K562 (cell line): ENCODE measurements around the gene IGSF3. TPM values are rescaled to one million over a fixed set of nuclear protein-coding genes. Genes with fewer than 3 reads are reported as not detected.

ENCODE experiments used
- ARID1B ChIP-seq: fragments of 450-650 bp; IDR thresholded peaks from 2 replicates; pipeline ENCODE4 v1.6.1; 2016; ENCODE audit warnings: antibody characterized with exemption, mild to moderate bottlenecking, inconsistent platforms
- CHD4 ChIP-seq: fragments of 200-600 bp; sonication (generic); IDR thresholded peaks from 3 replicates; pipeline ENCODE4 v1.6.1; 2012; ENCODE audit warnings: low read depth, mild to moderate bottlenecking, mixed read lengths, low read length, inconsistent platforms; ENCODE audit not compliant: insufficient read depth, insufficient replicate concordance, poor library complexity, severe bottlenecking
- E2F3 ChIP-seq: fragments of 250-450 bp; sonication (Bioruptor Pico); IDR thresholded peaks from 2 replicates; pipeline ENCODE4 v1.4.0; 2020; ENCODE audit warnings: mild to moderate bottlenecking
- GATAD2A ChIP-seq: fragments of 450-650 bp; IDR thresholded peaks from 2 replicates; pipeline ENCODE4 v1.6.1; 2017
- GTF2B ChIP-seq: IDR thresholded peaks from 2 replicates; pipeline ENCODE4 v1.6.1; 2011; ENCODE audit not compliant: insufficient read length; ENCODE audit errors: extremely low read depth
- HNRNPUL1 ChIP-seq: fragments of 200-400 bp; formaldehyde crosslinking; IDR thresholded peaks from 2 replicates; pipeline ENCODE4 v1.6.1; 2017; ENCODE audit warnings: low read length
- KDM5B ChIP-seq: fragments of 200-600 bp; sonication (generic); IDR thresholded peaks from 2 replicates; pipeline ENCODE4 v1.6.1; 2012; ENCODE audit warnings: low read depth, mild to moderate bottlenecking, moderate library complexity, low read length, control low read depth, inconsistent platforms; ENCODE audit not compliant: insufficient replicate concordance
- NELFE ChIP-seq: IDR thresholded peaks from 2 replicates; pipeline ENCODE4 v1.6.1; 2011; ENCODE audit warnings: mild to moderate bottlenecking; ENCODE audit not compliant: insufficient read depth, insufficient read length
- NFIX ChIP-seq: fragments of 250-450 bp; sonication (Bioruptor Pico); IDR thresholded peaks from 2 replicates; pipeline ENCODE4 v1.4.0; 2020; ENCODE audit warnings: low read depth, mild to moderate bottlenecking, moderate library complexity
- NFXL1 ChIP-seq: fragments of 450-650 bp; formaldehyde crosslinking; IDR thresholded peaks from 2 replicates; pipeline ENCODE4 v1.4.0; 2021; ENCODE audit warnings: mild to moderate bottlenecking
- OTX1 ChIP-seq: fragments of 450-650 bp; formaldehyde crosslinking; IDR thresholded peaks from 2 replicates; pipeline ENCODE4 v1.4.0; 2022; ENCODE audit warnings: mild to moderate bottlenecking
- PRPF4 ChIP-seq: fragments of 200-400 bp; formaldehyde crosslinking; IDR thresholded peaks from one replicate; pipeline ENCODE4 v1.6.1; 2017; ENCODE audit warnings: low read length, low read depth, mild to moderate bottlenecking; ENCODE audit not compliant: insufficient read depth, poor library complexity, severe bottlenecking
- RBFOX2 ChIP-seq: fragments of 200-400 bp; formaldehyde crosslinking; IDR thresholded peaks from 2 replicates; pipeline ENCODE4 v1.6.1; 2017; ENCODE audit warnings: low read depth, mild to moderate bottlenecking, low read length, moderate library complexity
- SLC30A9 ChIP-seq: fragments of 250-450 bp; sonication (Bioruptor Pico); IDR thresholded peaks from 2 replicates; pipeline ENCODE4 v1.8.0; 2022; ENCODE audit warnings: mild to moderate bottlenecking, moderate library complexity
- SMAD1 ChIP-seq: fragments of 150-350 bp; IDR thresholded peaks from 2 replicates; pipeline ENCODE4 v1.6.1; 2014; ENCODE audit warnings: low read length, low read depth; ENCODE audit not compliant: partially characterized antibody
- SRSF1 ChIP-seq: fragments of 200-400 bp; formaldehyde crosslinking; IDR thresholded peaks from 2 replicates; pipeline ENCODE4 v1.6.1; 2017; ENCODE audit warnings: mild to moderate bottlenecking, low read depth, low read length, moderate library complexity
- TCF7L2 ChIP-seq: fragments of 150-350 bp; IDR thresholded peaks from 2 replicates; pipeline ENCODE4 v1.6.1; 2016; ENCODE audit warnings: low read depth, mild to moderate bottlenecking, low read length, moderate library complexity
- THRAP3 ChIP-seq: fragments of 450-650 bp; IDR thresholded peaks from 2 replicates; pipeline ENCODE4 v1.6.1; 2016; ENCODE audit warnings: mild to moderate bottlenecking, inconsistent platforms, borderline replicate concordance
- ZNF76 ChIP-seq: fragments of 250-450 bp; sonication (Bioruptor Pico); IDR thresholded peaks from 2 replicates; pipeline ENCODE4 v1.4.0; 2020; ENCODE audit warnings: mild to moderate bottlenecking, moderate library complexity, borderline replicate concordance
- polyA plus RNA-seq, 8 experiments: library from polyadenylated mRNA; depleted of rRNA in 4 of 8; stranded (reverse) in 5 of 8; unstranded in 3 of 8; fragments of >200 nt; fragmentation: Nextera tagmentation in 2 of 8; fragmentation: Illumina TruSeq in 1 of 8; extraction: Ambion mirVana in 2 of 8; extraction: Trizol in 1 of 8; gene quantifications; 2 replicates each; pipeline versions ENCODE4 v1.2.1 to v1.2.3, GENCODE V29; 2011 to 2014; ENCODE audit warnings: inconsistent platforms in 1 of 8, missing spikeins in 1 of 8
- total RNA-seq, 7 experiments: library from RNA; depleted of rRNA in 6 of 7; stranded (reverse); fragments of >200 nt in 6 of 7; fragmentation: Illumina TruSeq in 2 of 7; extraction: Trizol in 2 of 7; gene quantifications; 2 replicates each; pipeline versions ENCODE4 v1.2.1 to v1.2.3, GENCODE V29; 2011 to 2021; ENCODE audit warnings: low replicate concordance in 1 of 7
- TF ChIP-seq, protein P1 (sequence below), 2 experiments: fragments of 450-650 bp in 1 of 2; sonication (generic) in 1 of 2; formaldehyde crosslinking; conservative IDR thresholded peaks; 2 replicates each; pipeline versions ENCODE4 v1.4.0 to v1.8.1; 2020 to 2022; ENCODE audit warnings: mild to moderate bottlenecking in 1 of 2, missing genetic modification reagents in 1 of 2
- TF ChIP-seq, protein P2 (sequence below), 2 experiments: fragments of 450-650 bp; IDR thresholded peaks; 2 replicates each; pipeline ENCODE4 v1.6.1; 2018; ENCODE audit warnings: mild to moderate bottlenecking in 2 of 2, low read depth in 1 of 2; ENCODE audit not compliant: partially characterized antibody in 2 of 2

Gene IGSF3
- total and polyA plus RNA-seq, 9 of the 15 experiments (the other 6 are each of a cell fraction or from before 2014, with no cell fraction given), result 1.1 to 15.0 (median 8.3) TPM

DNA sequence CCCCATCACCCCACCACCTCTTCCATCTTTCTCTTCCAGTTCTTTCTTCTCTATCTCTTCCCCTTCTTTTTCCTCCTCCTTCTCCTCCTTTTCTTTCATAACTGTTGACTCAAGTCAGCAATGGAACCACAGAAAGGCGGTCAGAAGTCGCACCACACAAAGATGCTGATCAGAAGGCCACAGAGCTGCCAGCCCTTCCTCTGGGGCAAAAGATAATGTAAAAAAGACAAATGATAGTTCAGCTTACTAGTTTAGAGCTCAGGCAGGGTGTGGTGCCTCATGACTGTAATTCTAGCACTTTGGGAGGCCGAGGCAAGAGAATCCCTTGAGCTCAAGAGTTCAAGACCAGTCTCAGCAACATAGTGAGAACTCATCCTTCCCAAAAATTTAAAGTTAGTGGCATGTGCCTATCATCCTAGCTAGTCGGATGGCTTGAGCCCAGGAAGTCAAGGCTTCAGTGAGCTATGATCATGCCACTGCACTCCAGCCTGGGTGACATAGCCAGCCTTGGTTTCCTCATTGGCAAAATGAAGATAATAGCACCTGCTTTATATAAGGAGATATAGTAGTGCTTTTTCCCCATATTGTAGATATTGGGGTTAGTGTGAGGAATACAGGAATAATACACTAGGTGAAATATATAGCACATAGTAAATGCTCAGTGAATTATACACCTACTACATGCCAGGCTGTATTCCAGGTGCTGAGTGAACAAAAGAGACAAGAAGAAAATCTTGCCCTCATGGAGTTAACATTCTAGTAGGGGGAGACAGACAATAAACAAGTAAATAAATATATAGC, 12.5 kb upstream of the IGSF3 start (continued):
- TF ChIP-seq OTX1 (CRISPR knock-in tag), result 0 out of 2 replicates have a peak, but pooled peaks have one; percentile 31
- TF ChIP-seq SRSF1, result no peak
- peak; percentile 38; the same call in 1 of the 2 replicates for TF ChIP-seq NFXL1 (CRISPR knock-in tag)
- TF ChIP-seq HNRNPUL1, result no peak
- no peak for TF ChIP-seq TCF7L2
- peak; percentile 85 for TF ChIP-seq ARID1B
- no peak for TF ChIP-seq THRAP3
- TF ChIP-seq GTF2B, result no peak
- TF ChIP-seq GATAD2A, result peak; percentile 41; the same call in 1 of the 2 replicates
- no peak for TF ChIP-seq E2F3 (CRISPR knock-in tag)
- no peak for TF ChIP-seq NFIX (CRISPR knock-in tag)
- peak; percentile 68 for TF ChIP-seq CHD4
- no peak for TF ChIP-seq PRPF4
- TF ChIP-seq SLC30A9 (CRISPR knock-in tag), result no peak
- no peak for TF ChIP-seq RBFOX2
- TF ChIP-seq, protein P1, sequence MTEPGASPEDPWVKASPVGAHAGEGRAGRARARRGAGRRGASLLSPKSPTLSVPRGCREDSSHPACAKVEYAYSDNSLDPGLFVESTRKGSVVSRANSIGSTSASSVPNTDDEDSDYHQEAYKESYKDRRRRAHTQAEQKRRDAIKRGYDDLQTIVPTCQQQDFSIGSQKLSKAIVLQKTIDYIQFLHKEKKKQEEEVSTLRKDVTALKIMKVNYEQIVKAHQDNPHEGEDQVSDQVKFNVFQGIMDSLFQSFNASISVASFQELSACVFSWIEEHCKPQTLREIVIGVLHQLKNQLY (CRISPR knock-in tag; conservative IDR thresholded peaks at IDR 0.05), result no peak
- TF ChIP-seq ZNF76 (CRISPR knock-in tag), result no peak
- TF ChIP-seq, protein P2, sequence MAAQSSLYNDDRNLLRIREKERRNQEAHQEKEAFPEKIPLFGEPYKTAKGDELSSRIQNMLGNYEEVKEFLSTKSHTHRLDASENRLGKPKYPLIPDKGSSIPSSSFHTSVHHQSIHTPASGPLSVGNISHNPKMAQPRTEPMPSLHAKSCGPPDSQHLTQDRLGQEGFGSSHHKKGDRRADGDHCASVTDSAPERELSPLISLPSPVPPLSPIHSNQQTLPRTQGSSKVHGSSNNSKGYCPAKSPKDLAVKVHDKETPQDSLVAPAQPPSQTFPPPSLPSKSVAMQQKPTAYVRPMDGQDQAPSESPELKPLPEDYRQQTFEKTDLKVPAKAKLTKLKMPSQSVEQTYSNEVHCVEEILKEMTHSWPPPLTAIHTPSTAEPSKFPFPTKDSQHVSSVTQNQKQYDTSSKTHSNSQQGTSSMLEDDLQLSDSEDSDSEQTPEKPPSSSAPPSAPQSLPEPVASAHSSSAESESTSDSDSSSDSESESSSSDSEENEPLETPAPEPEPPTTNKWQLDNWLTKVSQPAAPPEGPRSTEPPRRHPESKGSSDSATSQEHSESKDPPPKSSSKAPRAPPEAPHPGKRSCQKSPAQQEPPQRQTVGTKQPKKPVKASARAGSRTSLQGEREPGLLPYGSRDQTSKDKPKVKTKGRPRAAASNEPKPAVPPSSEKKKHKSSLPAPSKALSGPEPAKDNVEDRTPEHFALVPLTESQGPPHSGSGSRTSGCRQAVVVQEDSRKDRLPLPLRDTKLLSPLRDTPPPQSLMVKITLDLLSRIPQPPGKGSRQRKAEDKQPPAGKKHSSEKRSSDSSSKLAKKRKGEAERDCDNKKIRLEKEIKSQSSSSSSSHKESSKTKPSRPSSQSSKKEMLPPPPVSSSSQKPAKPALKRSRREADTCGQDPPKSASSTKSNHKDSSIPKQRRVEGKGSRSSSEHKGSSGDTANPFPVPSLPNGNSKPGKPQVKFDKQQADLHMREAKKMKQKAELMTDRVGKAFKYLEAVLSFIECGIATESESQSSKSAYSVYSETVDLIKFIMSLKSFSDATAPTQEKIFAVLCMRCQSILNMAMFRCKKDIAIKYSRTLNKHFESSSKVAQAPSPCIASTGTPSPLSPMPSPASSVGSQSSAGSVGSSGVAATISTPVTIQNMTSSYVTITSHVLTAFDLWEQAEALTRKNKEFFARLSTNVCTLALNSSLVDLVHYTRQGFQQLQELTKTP (IDR thresholded peaks at IDR 0.05; ENCODE audit: low read depth in 1 of 2, partially characterized antibody in 2 of 2), result no peak
- TF ChIP-seq SMAD1, result no peak
- no peak for TF ChIP-seq NELFE
- TF ChIP-seq KDM5B, result no peak
